A673 (cell line): ENCODE data around the gene BLVRA. TPM values are rescaled to one million over a fixed set of nuclear protein-coding genes. Genes with fewer than 3 reads are reported as not detected.

Experiments used
- BruUV-seq: library from RNA; stranded (reverse); fragments of 400-500 nt; replicated peaks from 2 replicates; lab custom pipeline; 2021; lab: Mats Ljungman, UMichigan
- CTCF ChIA-PET: fragments of 300-600 bp; sonication (Branson Sonifier 250); formaldehyde crosslinking; loops from one replicate; lab custom pipeline; 2022; ENCODE audit warnings: antibody characterized with exemption; lab: Charles Lee
- POLR2A ChIA-PET: fragments of 300-600 bp; sonication (Branson Sonifier 250); formaldehyde crosslinking; loops from one replicate; lab custom pipeline; 2022; ENCODE audit warnings: antibody characterized with exemption; ENCODE audit not compliant: low non-redundant PET; lab: Charles Lee
- DNase-seq: peaks from one replicate; pipeline ENCODE4 v3.0.0-alpha.2; 2015; ENCODE audit warnings: low spot score
- H3K27ac ChIP-seq: fragments of 200-600 bp; sonication (generic); 2 replicates; pipeline ENCODE4 v1.5.1; 2016; ENCODE audit warnings: mixed run types, low read depth, mild to moderate bottlenecking, mixed read lengths, antibody characterized with exemption, low read length; ENCODE audit not compliant: poor library complexity, severe bottlenecking
- H3K27me3 ChIP-seq: fragments of 200-600 bp; sonication (generic); replicated peaks from 2 replicates; pipeline ENCODE4 v1.6.1; 2017; ENCODE audit warnings: mixed run types, low read depth, mild to moderate bottlenecking, mixed read lengths, antibody characterized with exemption, low read length; ENCODE audit not compliant: insufficient read depth, poor library complexity
- H3K36me3 ChIP-seq: fragments of 200-600 bp; sonication (generic); 2 replicates; pipeline ENCODE4 v1.6.1; 2016; ENCODE audit warnings: mixed run types, mild to moderate bottlenecking, mixed read lengths, antibody characterized with exemption, low read length; ENCODE audit not compliant: insufficient read depth, poor library complexity, severe bottlenecking
- H3K4me1 ChIP-seq: fragments of 200-600 bp; sonication (generic); 2 replicates; pipeline ENCODE4 v1.6.1; 2017; ENCODE audit warnings: mixed run types, mild to moderate bottlenecking, mixed read lengths, antibody characterized with exemption, low read length; ENCODE audit not compliant: insufficient read depth, poor library complexity, severe bottlenecking
- H3K4me3 ChIP-seq: fragments of 200-600 bp; sonication (generic); 2 replicates; pipeline ENCODE4 v1.5.1; 2016; ENCODE audit warnings: low read depth, mixed run types, mild to moderate bottlenecking, mixed read lengths, low read length; ENCODE audit not compliant: poor library complexity, severe bottlenecking
- H3K9me3 ChIP-seq: fragments of 200-600 bp; sonication (generic); 2 replicates; pipeline ENCODE4 v1.6.1; 2016; ENCODE audit warnings: mixed run types, low read depth, mild to moderate bottlenecking, mixed read lengths, antibody characterized with exemption, low read length; ENCODE audit not compliant: poor library complexity, severe bottlenecking
- EZH2 ChIP-seq: fragments of 200-600 bp; sonication (generic); IDR thresholded peaks from 2 replicates; pipeline ENCODE4 v1.6.1; 2017; ENCODE audit warnings: borderline replicate concordance, low read depth, mild to moderate bottlenecking, mixed read lengths, antibody characterized with exemption, low read length; ENCODE audit not compliant: poor library complexity, severe bottlenecking
- intact Hi-C: fragments of 100-400 bp; cut with micrococcal nuclease; formaldehyde crosslinking; loops from one replicate; pipeline ENCODE4 v1.10.0; 2022; ENCODE audit not compliant: unreplicated experiment
- total RNA-seq: library from RNA; stranded (reverse); gene quantifications from 2 replicates; pipeline ENCODE4 v1.2.3, GENCODE V29; 2021
- TF ChIP-seq, protein P1 (sequence below): fragments of 300-800, 200-600 bp; sonication (generic); conservative IDR thresholded peaks from 2 replicates; pipeline ENCODE4 v1.5.1; 2017; ENCODE audit warnings: low read depth, mild to moderate bottlenecking, antibody characterized with exemption, low read length, moderate library complexity, mixed read lengths

Gene BLVRA
- total RNA-seq, 1 experiment from 2014 or later: 20.6 TPM

DNA sequence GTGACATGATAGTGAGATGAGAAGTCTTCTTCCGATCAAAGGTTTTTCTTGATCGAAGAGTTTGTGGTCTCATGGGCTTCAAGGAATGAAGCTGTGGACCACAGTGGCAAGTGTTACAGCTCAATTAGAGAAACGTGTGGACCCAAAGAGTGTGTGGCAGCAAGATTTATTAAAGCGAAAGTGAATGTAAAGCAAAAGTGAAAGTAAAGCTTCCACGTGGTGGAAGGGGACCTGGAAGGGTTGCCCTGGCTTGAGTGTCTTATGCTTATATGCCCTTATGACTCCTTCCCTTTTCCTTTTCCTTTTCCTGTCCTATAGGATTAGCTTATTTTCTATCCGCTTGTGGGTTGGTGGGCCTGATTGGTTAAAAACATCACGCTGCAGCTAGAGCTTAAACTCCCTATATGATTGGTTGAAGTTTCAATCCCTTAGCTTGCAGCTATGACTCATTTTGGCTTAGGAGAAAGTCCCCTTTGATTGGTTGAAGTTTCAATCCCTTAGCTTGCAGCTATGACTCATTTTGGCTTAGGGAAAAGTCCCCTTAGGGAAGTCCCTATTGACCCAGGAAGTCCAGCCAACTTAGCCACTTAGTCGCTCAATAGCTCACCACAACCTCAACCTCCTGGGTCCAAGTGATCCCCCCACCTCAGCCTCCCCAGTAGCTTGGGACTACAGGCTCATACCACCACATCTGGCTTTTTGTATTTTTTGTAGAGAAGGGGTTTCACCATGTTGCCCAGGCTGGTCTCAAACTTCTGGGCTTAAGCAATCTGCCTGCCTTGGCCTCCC is 76.2 kb downstream of the BLVRA start:
- TF ChIP-seq EZH2: no peak
- TF ChIP-seq, protein P1, sequence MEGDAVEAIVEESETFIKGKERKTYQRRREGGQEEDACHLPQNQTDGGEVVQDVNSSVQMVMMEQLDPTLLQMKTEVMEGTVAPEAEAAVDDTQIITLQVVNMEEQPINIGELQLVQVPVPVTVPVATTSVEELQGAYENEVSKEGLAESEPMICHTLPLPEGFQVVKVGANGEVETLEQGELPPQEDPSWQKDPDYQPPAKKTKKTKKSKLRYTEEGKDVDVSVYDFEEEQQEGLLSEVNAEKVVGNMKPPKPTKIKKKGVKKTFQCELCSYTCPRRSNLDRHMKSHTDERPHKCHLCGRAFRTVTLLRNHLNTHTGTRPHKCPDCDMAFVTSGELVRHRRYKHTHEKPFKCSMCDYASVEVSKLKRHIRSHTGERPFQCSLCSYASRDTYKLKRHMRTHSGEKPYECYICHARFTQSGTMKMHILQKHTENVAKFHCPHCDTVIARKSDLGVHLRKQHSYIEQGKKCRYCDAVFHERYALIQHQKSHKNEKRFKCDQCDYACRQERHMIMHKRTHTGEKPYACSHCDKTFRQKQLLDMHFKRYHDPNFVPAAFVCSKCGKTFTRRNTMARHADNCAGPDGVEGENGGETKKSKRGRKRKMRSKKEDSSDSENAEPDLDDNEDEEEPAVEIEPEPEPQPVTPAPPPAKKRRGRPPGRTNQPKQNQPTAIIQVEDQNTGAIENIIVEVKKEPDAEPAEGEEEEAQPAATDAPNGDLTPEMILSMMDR: no peak
- no peaks in the 10 kb centered on the region for H3K36me3 ChIP-seq
- ChIA-PET CTCF (no interaction called here), POLR2A (no interaction called here)
- no peaks in the 10 kb centered on the region for H3K27me3 ChIP-seq
- DNase-seq: peak; percentile 19
- H3K4me3 ChIP-seq: peak overlapping the region; percentile 30
- intact Hi-C loops: loop anchor here (5.0 kb wide), 3 partner anchors 107 to 892 kb away; partner anchors contain the start of gene COA1
- H3K4me1 ChIP-seq: no peaks in the 10 kb centered on the region
- BruUV-seq: no TSS peak
- no peak overlapping the region for H3K27ac ChIP-seq
- peaks cover 7% of the 10 kb centered on the region for H3K9me3 ChIP-seq

DNA sequence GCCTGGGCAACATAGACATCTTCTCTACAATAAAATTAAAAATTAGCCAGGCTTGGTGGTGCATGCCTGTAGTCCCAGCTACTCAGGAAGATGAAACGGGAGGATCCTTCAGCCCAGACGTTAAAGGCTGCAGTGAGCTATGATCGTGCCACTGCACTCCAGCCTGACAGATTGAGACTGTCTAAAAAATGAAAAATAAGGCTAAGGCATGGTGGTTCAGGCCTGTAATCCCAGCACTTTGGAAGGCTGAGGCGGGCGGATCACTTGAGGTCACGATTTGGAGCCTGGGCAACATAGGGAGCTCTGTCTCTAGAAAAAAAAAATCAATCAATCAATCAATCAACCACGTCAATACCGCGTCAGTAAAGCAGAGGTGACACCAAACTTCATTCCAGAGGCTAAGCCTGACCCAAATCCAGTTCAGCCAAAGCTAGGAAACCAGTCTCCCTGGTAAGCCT is 79.8 kb downstream of the BLVRA start:
- DNase-seq: no peak
- intact Hi-C loops: loop anchor here (2.0 to 5.0 kb wide), 4 partner anchors 111 to 896 kb away; partner anchors contain the start of genes COA1 and STK17A
- ChIA-PET CTCF (interaction anchor here (0.9 kb wide), 1 partner anchor 256 kb away, joined by 9 read pairs; the partner anchor contains the start of gene STK17A), POLR2A (interaction anchor here (0.6 kb wide), 1 partner anchor 1071 kb away, joined by 3 read pairs; no protein-coding TSS in a partner anchor)
- H3K9me3 ChIP-seq: no peaks in the 10 kb centered on the region
- BruUV-seq: no TSS peak
- no peak overlapping the region for H3K4me3 ChIP-seq
- H3K4me1 ChIP-seq: no peaks in the 10 kb centered on the region
- H3K36me3 ChIP-seq: no peaks in the 10 kb centered on the region
- TF ChIP-seq EZH2: no peak
- TF ChIP-seq, protein P1: no peak
- no peak overlapping the region for H3K27ac ChIP-seq
- no peaks in the 10 kb centered on the region for H3K27me3 ChIP-seq

DNA sequence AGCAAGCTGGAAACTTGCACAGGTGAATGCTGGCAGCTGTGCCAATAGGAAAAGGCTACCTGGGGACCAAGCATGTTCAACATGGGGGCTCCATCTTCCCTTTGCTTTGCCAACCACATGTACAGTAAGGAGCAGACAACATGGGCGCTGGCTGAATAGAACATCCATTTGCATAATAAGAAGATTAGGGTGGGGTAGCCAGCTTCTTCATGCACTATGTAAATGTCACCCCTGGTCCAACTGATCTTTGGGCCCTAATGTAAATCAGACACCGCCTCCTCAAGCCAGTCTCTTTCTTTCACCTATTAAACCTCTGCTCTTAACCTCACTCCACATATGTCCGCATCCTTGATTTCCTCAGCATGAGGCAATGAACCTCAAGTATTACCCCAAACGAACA is 84.8 kb downstream of the BLVRA start:
- H3K4me1 ChIP-seq: no peaks in the 10 kb centered on the region
- intact Hi-C loops: no loop called here
- H3K9me3 ChIP-seq: no peaks in the 10 kb centered on the region
- H3K27ac ChIP-seq: no peak overlapping the region
- no TSS peak for BruUV-seq
- DNase-seq: no peak
- TF ChIP-seq, protein P1: no peak
- no peak for TF ChIP-seq EZH2
- H3K27me3 ChIP-seq: no peaks in the 10 kb centered on the region
- ChIA-PET CTCF (no interaction called here), POLR2A (no interaction called here)
- H3K4me3 ChIP-seq: no peak overlapping the region
- H3K36me3 ChIP-seq: no peaks in the 10 kb centered on the region
